ENCODE measurements around the gene IGF2BP3. TPM values are rescaled to one million over a fixed set of nuclear protein-coding genes. Genes with fewer than 3 reads are reported as not detected.
"Not testable (repeated sequence)": the region's sequence is repeated elsewhere in the genome, so short reads cannot be mapped to it uniquely, and the experiment has no call there.

The IGF2BP3 gene
- total and polyA plus RNA-seq, 8 donors: 1.8 to 63.2 (median 57.4) TPM

- no peaks in the 10 kb centered on the region for H3K27me3 ChIP-seq
- intact Hi-C loops (cut with DNase I): no loop called here
- H3K27ac ChIP-seq: no peak overlapping the region
- no peak overlapping the region for H3K4me3 ChIP-seq
- peaks cover 0 to 4% of the 10 kb centered on the region in 2 donors for H3K9me3 ChIP-seq
- no peaks in the 10 kb centered on the region for H3K36me3 ChIP-seq
- no peak for ATAC-seq
- no peak for DNase-seq
- no peaks in the 10 kb centered on the region for H3K4me1 ChIP-seq
- TF ChIP-seq CTCF (IDR thresholded peaks at IDR 0.05): no peak
Observed at GRCh38 chr7:23404546-23405239, 65.6 kb downstream of the IGF2BP3 start.

GRCh38 chr7:23403970-23404369 is 66.3 kb downstream of the IGF2BP3 start:
- no peaks in the 10 kb centered on the region for H3K27me3 ChIP-seq
- H3K36me3 ChIP-seq: no peaks in the 10 kb centered on the region
- no peak for ATAC-seq
- intact Hi-C loops (cut with DNase I): no loop called here
- DNase-seq: no peak
- H3K4me3 ChIP-seq: no peak overlapping the region
- no peak overlapping the region for H3K27ac ChIP-seq
- no peaks in the 10 kb centered on the region for H3K4me1 ChIP-seq
- peaks cover 0 to 4% of the 10 kb centered on the region in 2 donors for H3K9me3 ChIP-seq
- no peak for TF ChIP-seq CTCF (IDR thresholded peaks at IDR 0.05)

- H3K27me3 ChIP-seq; ATAC-seq; H3K4me1 ChIP-seq; H3K9me3 ChIP-seq; H3K27ac ChIP-seq; H3K4me3 ChIP-seq; H3K36me3 ChIP-seq; DNase-seq; intact Hi-C loops (cut with DNase I): not testable (repeated sequence)
Observed at GRCh38 chr7:23398090-23398489, 72.2 kb downstream of the IGF2BP3 start.

GRCh38 chr7:23397241-23397640 is 73.0 kb downstream of the IGF2BP3 start:
- no peak for ATAC-seq
- no peaks in the 10 kb centered on the region for H3K27me3 ChIP-seq
- H3K4me3 ChIP-seq: no peak overlapping the region
- intact Hi-C loops (cut with DNase I): no loop called here
- H3K27ac ChIP-seq: no peak overlapping the region
- no peaks in the 10 kb centered on the region for H3K36me3 ChIP-seq
- H3K9me3 ChIP-seq: no peaks in the 10 kb centered on the region
- TF ChIP-seq CTCF (IDR thresholded peaks at IDR 0.05): no peak
- no peak for DNase-seq
- H3K4me1 ChIP-seq: no peaks in the 10 kb centered on the region

- Histone ChIP-seq H3K27ac (no peak overlapping the region), H3K4me3 (no peak overlapping the region), H3K36me3 (no peaks in the 10 kb centered on the region), H3K4me1 (no peaks in the 10 kb centered on the region), H3K27me3 (no peaks in the 10 kb centered on the region), H3K9me3 (no peaks in the 10 kb centered on the region)
- DNase-seq (no peak), ATAC-seq (no peak)
- intact Hi-C loops (cut with DNase I): no loop called here
- no peak for TF ChIP-seq CTCF (IDR thresholded peaks at IDR 0.05)
Observed at GRCh38 chr7:23396222-23397015, 73.9 kb downstream of the IGF2BP3 start.
